Brain microvascular endothelial cell (primary cell): ENCODE measurements around the gene PSMF1.

Experiments
- DNase-seq: peaks from one replicate; pipeline ENCODE4 v3.0.0-alpha.2; 2020
- H3K27ac ChIP-seq: fragments of 250-450 bp; sonication (Bioruptor Pico); 2 replicates; pipeline ENCODE4 v1.5.1; 2020; ENCODE audit warnings: mild to moderate bottlenecking, moderate library complexity
- H3K27me3 ChIP-seq: fragments of 250-450 bp; sonication (Bioruptor Pico); replicated peaks from 2 replicates; pipeline ENCODE4 v1.5.1; 2020; ENCODE audit warnings: mild to moderate bottlenecking
- H3K36me3 ChIP-seq: fragments of 250-450 bp; sonication (Bioruptor Pico); replicated peaks from 2 replicates; pipeline ENCODE4 v1.5.1; 2020; ENCODE audit warnings: mild to moderate bottlenecking
- H3K4me3 ChIP-seq: 2 replicates; pipeline ENCODE4 v1.5.1; 2011; ENCODE audit warnings: low read depth, mild to moderate bottlenecking, control low read depth, low read length, moderate library complexity
- CTCF ChIP-seq: IDR thresholded peaks from 2 replicates; pipeline ENCODE4 v1.5.1; 2011; ENCODE audit warnings: low read depth, mild to moderate bottlenecking, moderate library complexity, low read length, control low read depth, inconsistent platforms; ENCODE audit errors: missing control alignments
- in situ Hi-C: cut with HindIII; loops from 2 replicates; pipeline ENCODE4 v1.10.0; 2017; ENCODE audit warnings: low sequenced_read_pairs, low pct_ligation_motif_present

PSMF1 gene

GRCh38 chr20:1085492-1086276 lies 32.7 kb upstream of the PSMF1 start:
- DNase-seq: no peak
- Histone ChIP-seq H3K27ac (no peak overlapping the region), H3K4me3 (no peak overlapping the region), H3K36me3 (no peaks in the 10 kb centered on the region), H3K27me3 (no peaks in the 10 kb centered on the region)
- in situ Hi-C loops: no loop called here
- TF ChIP-seq CTCF: no peak

- Histone ChIP-seq H3K27me3 (no peaks in the 10 kb centered on the region), H3K27ac (no peak overlapping the region), H3K36me3 (no peaks in the 10 kb centered on the region), H3K4me3 (no peak overlapping the region)
- DNase-seq: no peak
- in situ Hi-C loops: no loop called here
- no peak for TF ChIP-seq CTCF
Measured at GRCh38 chr20:1086277-1087213, 31.9 kb upstream of the PSMF1 start.

GRCh38 chr20:1087311-1087905 lies 31.0 kb upstream of the PSMF1 start:
- TF ChIP-seq CTCF: no peak
- H3K4me3 ChIP-seq: no peak overlapping the region
- no peak overlapping the region for H3K27ac ChIP-seq
- in situ Hi-C loops: no loop called here
- H3K36me3 ChIP-seq: no peaks in the 10 kb centered on the region
- H3K27me3 ChIP-seq: no peaks in the 10 kb centered on the region
- DNase-seq: no peak

GRCh38 chr20:1094751-1095150 lies 23.7 kb upstream of the PSMF1 start:
- H3K4me3 ChIP-seq: no peak overlapping the region
- H3K27ac ChIP-seq: no peak overlapping the region
- H3K36me3 ChIP-seq: no peaks in the 10 kb centered on the region
- in situ Hi-C loops: no loop called here
- no peaks in the 10 kb centered on the region for H3K27me3 ChIP-seq
- no peak for DNase-seq
- TF ChIP-seq CTCF: no peak

- no peak for TF ChIP-seq CTCF
- Histone ChIP-seq H3K36me3 (no peaks in the 10 kb centered on the region), H3K4me3 (no peak overlapping the region), H3K27ac (no peak overlapping the region), H3K27me3 (no peaks in the 10 kb centered on the region)
- no peak for DNase-seq
- in situ Hi-C loops: no loop called here
Measured at GRCh38 chr20:1101533-1101932, 16.9 kb upstream of the PSMF1 start.
